Trophoblast cell (in vitro differentiated cells and primary cell): ENCODE data around the gene RPRD2.

Experiments used
- DNase-seq, 2 donors: peaks; one replicate each; pipeline ENCODE4 v3.0.0-alpha.2; 2016
- H2AFZ ChIP-seq: 2 replicates; pipeline ENCODE4 v1.6.1; 2013; ENCODE audit warnings: low read length, moderate library complexity, mild to moderate bottlenecking; ENCODE audit not compliant: insufficient read depth, poor library complexity
- H2AK5ac ChIP-seq: 2 replicates; pipeline ENCODE4 v1.6.1; 2013; ENCODE audit warnings: mild to moderate bottlenecking, low read length
- H2BK120ac ChIP-seq: 2 replicates; pipeline ENCODE4 v1.6.1; 2013; ENCODE audit warnings: low read length, mild to moderate bottlenecking, moderate library complexity; ENCODE audit not compliant: insufficient read depth, poor library complexity
- H2BK12ac ChIP-seq: 2 replicates; pipeline ENCODE4 v1.6.1; 2013; ENCODE audit warnings: mild to moderate bottlenecking, low read length, moderate library complexity
- H2BK5ac ChIP-seq: 2 replicates; pipeline ENCODE4 v1.6.1; 2013; ENCODE audit warnings: low read length, low read depth, moderate library complexity, mild to moderate bottlenecking; ENCODE audit not compliant: poor library complexity
- H3K14ac ChIP-seq: 2 replicates; pipeline ENCODE4 v1.6.1; 2013; ENCODE audit warnings: mild to moderate bottlenecking, low read length
- H3K18ac ChIP-seq: 2 replicates; pipeline ENCODE4 v1.6.1; 2013; ENCODE audit warnings: mild to moderate bottlenecking, low read length
- H3K23ac ChIP-seq: 2 replicates; pipeline ENCODE4 v1.6.1; 2013; ENCODE audit warnings: low read length
- H3K27ac ChIP-seq: 2 replicates; pipeline ENCODE4 v1.5.1; 2013; ENCODE audit warnings: low read depth, mild to moderate bottlenecking, inconsistent platforms, low read length, moderate library complexity
- H3K27me3 ChIP-seq: 2 replicates; pipeline ENCODE4 v1.6.1; 2013; ENCODE audit warnings: inconsistent platforms, mild to moderate bottlenecking, low read length, moderate library complexity; ENCODE audit not compliant: insufficient read depth
- H3K36me3 ChIP-seq, 2 experiments: 1 replicate in 1 of 2; 2 replicates in 1 of 2; pipeline ENCODE4 v1.6.1; 2013; ENCODE audit warnings: low read length in 2 of 2, mild to moderate bottlenecking in 2 of 2, moderate library complexity in 1 of 2; ENCODE audit not compliant: insufficient read depth in 2 of 2, control insufficient read depth in 1 of 2
- H3K4ac ChIP-seq: 2 replicates; pipeline ENCODE4 v1.6.1; 2013; ENCODE audit warnings: low read depth, mild to moderate bottlenecking, low read length, moderate library complexity
- H3K4me1 ChIP-seq, 2 experiments: 1 replicate in 1 of 2; 2 replicates in 1 of 2; pipeline ENCODE4 v1.6.1; 2013; ENCODE audit warnings: low read length in 2 of 2, mild to moderate bottlenecking in 2 of 2, moderate library complexity in 1 of 2; ENCODE audit not compliant: insufficient read depth in 2 of 2, control insufficient read depth in 1 of 2
- H3K4me2 ChIP-seq: 2 replicates; pipeline ENCODE4 v1.6.1; 2013; ENCODE audit warnings: inconsistent platforms, mild to moderate bottlenecking, low read length, moderate library complexity
- H3K4me3 ChIP-seq: 2 replicates; pipeline ENCODE4 v1.5.1; 2013; ENCODE audit warnings: mild to moderate bottlenecking, low read depth, low read length, inconsistent platforms
- H3K79me1 ChIP-seq: one replicate; pipeline ENCODE4 v1.6.1; 2013; ENCODE audit warnings: low read length
- H3K79me2 ChIP-seq: 2 replicates; pipeline ENCODE4 v1.6.1; 2013; ENCODE audit warnings: low read length, mild to moderate bottlenecking; ENCODE audit not compliant: control insufficient read depth, insufficient read depth, poor library complexity
- H3K9ac ChIP-seq: 2 replicates; pipeline ENCODE4 v1.6.1; 2013; ENCODE audit warnings: mild to moderate bottlenecking, low read length
- H3K9me3 ChIP-seq: 2 replicates; pipeline ENCODE4 v1.6.1; 2013; ENCODE audit warnings: low read depth, mild to moderate bottlenecking, control low read depth, inconsistent platforms, low read length; ENCODE audit not compliant: insufficient read depth
- H4K12ac ChIP-seq: 2 replicates; pipeline ENCODE4 v1.6.1; 2013; ENCODE audit warnings: low read depth, mild to moderate bottlenecking, low read length, moderate library complexity
- H4K8ac ChIP-seq: 2 replicates; pipeline ENCODE4 v1.6.1; 2013; ENCODE audit warnings: low read depth, mild to moderate bottlenecking, low read length, moderate library complexity
- H4K91ac ChIP-seq: one replicate; pipeline ENCODE4 v1.6.1; 2013; ENCODE audit warnings: low read depth, mild to moderate bottlenecking, low read length, moderate library complexity
- WGBS: extraction: QIAGEN DNeasy Blood & Tissue Kit; methylation state at CpG from one replicate; pipeline ENCODE4 v1.1.7; 2013; ENCODE audit warnings: missing lambda C conversion rate; ENCODE audit not compliant: insufficient read length, insufficient coverage; ENCODE audit errors: extremely low coverage; 5-methylcytosine and 5-hydroxymethylcytosine counted together

The RPRD2 gene

DNA sequence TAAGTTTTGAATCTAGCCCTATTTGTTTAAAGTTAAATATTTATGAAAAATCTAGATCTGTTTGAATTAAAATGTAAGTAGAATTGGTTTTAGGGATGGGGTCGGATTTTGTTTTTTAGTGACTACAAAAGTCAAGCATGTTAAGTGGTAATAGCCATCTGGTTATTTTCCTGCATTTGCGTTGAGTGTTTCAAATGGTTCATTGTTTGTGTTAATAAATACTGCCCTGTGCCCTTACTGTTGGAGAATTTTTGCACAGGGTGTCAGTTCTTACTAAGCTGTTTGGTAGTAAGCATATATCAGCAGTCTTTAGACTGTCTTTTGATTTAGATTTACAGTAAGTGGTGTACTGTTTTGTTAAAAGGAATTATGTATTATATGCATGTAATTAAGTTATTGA, 77.2 kb downstream of the RPRD2 start:
- no peaks in the 10 kb centered on the region for H3K4me1 ChIP-seq
- no peak overlapping the region for H3K4me3 ChIP-seq
- no peaks in the 10 kb centered on the region for H3K27me3 ChIP-seq
- 100% methylated on average over 1 of the region's 2 CpGs for WGBS
- H3K14ac ChIP-seq: no peak overlapping the region
- no peak overlapping the region for H3K4me2 ChIP-seq
- no peak overlapping the region for H2BK12ac ChIP-seq
- no peaks in the 10 kb centered on the region for H3K9me3 ChIP-seq
- no peak overlapping the region for H2BK5ac ChIP-seq
- no peak overlapping the region for H3K9ac ChIP-seq
- no peak overlapping the region for H2AFZ ChIP-seq
- H3K4ac ChIP-seq: no peak overlapping the region
- H3K79me1 ChIP-seq: no peaks in the 10 kb centered on the region
- H2AK5ac ChIP-seq: no peak overlapping the region
- H4K91ac ChIP-seq: no peak overlapping the region
- H3K79me2 ChIP-seq: peaks cover 1% of the 10 kb centered on the region
- no peak overlapping the region for H3K27ac ChIP-seq
- no peak overlapping the region for H4K12ac ChIP-seq
- H3K18ac ChIP-seq: no peak overlapping the region
- no peak for DNase-seq
- H2BK120ac ChIP-seq: no peak overlapping the region
- peaks cover 0 to 3% of the 10 kb centered on the region in 2 experiments for H3K36me3 ChIP-seq
- no peak overlapping the region for H3K23ac ChIP-seq
- H4K8ac ChIP-seq: no peak overlapping the region

DNA sequence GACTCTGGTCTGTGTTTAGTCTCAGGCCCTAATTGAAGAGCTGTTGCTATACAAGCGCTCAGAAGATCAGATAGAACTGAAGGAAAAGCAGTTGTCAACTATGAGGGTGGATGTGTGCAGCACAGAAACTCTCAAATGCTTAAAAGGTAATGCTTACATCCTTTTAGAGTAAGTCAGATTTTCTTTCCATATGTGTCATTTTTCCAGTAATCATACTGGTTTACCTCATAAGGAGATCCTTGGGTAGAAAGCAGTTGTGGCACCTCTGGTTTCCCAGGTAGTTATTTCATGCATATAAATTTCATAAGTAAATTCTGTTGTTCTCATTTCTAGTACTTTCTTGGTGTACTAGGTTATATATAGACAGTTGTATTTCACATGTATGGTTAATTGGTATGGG, 80.3 kb downstream of the RPRD2 start:
- H2AK5ac ChIP-seq: no peak overlapping the region
- H3K27ac ChIP-seq: no peak overlapping the region
- WGBS: no CpG with 5 or more reads among the region's 1 CpG
- no peak overlapping the region for H2BK5ac ChIP-seq
- no peak for DNase-seq
- H3K23ac ChIP-seq: no peak overlapping the region
- H3K4me2 ChIP-seq: no peak overlapping the region
- no peaks in the 10 kb centered on the region for H3K79me1 ChIP-seq
- H2BK12ac ChIP-seq: no peak overlapping the region
- H4K8ac ChIP-seq: no peak overlapping the region
- peaks cover under 1% of the 10 kb centered on the region for H3K79me2 ChIP-seq
- H3K9me3 ChIP-seq: no peaks in the 10 kb centered on the region
- H2BK120ac ChIP-seq: no peak overlapping the region
- no peak overlapping the region for H3K14ac ChIP-seq
- no peak overlapping the region for H3K9ac ChIP-seq
- peaks cover 9 to 11% of the 10 kb centered on the region in 2 experiments for H3K36me3 ChIP-seq
- H3K27me3 ChIP-seq: no peaks in the 10 kb centered on the region
- H3K4me3 ChIP-seq: no peak overlapping the region
- no peak overlapping the region for H3K4ac ChIP-seq
- H3K18ac ChIP-seq: no peak overlapping the region
- no peak overlapping the region for H4K91ac ChIP-seq
- no peak overlapping the region for H2AFZ ChIP-seq
- H3K4me1 ChIP-seq: no peaks in the 10 kb centered on the region
- no peak overlapping the region for H4K12ac ChIP-seq

DNA sequence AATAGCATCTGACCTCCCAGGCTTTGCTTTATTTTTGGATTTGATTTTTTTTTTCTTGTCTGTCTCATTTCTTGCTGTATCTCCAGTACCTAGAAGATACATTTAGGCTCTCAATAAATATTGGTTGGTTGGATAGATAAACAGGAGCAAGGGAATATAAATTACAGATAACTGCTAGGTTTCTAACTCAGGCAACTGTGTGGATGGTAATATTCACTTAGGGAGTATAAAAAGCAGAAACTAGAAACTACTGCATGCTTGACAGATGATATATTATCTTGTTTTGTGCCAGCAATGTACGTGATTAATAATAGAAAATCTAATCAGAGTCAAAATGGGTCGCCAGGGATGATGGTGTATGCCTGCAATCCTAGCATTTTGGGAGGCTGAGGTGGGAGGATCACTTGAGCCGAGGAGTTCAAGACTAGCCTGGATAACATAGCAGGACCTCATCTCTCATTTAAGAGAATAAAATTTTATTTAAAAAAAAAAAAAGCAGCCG, 92.2 kb downstream of the RPRD2 start:
- no peak overlapping the region for H3K23ac ChIP-seq
- no peak overlapping the region for H2BK120ac ChIP-seq
- H2BK12ac ChIP-seq: no peak overlapping the region
- no peak overlapping the region for H4K91ac ChIP-seq
- WGBS: no CpG with 5 or more reads among the region's 4 CpGs
- no peak overlapping the region for H3K14ac ChIP-seq
- DNase-seq: no peak
- H3K4me2 ChIP-seq: no peak overlapping the region
- no peaks in the 10 kb centered on the region for H3K27me3 ChIP-seq
- no peak overlapping the region for H2BK5ac ChIP-seq
- no peak overlapping the region for H2AK5ac ChIP-seq
- H3K79me2 ChIP-seq: no peaks in the 10 kb centered on the region
- no peaks in the 10 kb centered on the region for H3K79me1 ChIP-seq
- H3K9ac ChIP-seq: no peak overlapping the region
- no peak overlapping the region for H2AFZ ChIP-seq
- no peaks in the 10 kb centered on the region for H3K9me3 ChIP-seq
- H3K4me1 ChIP-seq: no peaks in the 10 kb centered on the region
- no peak overlapping the region for H4K8ac ChIP-seq
- peaks cover 16 to 18% of the 10 kb centered on the region in 2 experiments for H3K36me3 ChIP-seq
- no peak overlapping the region for H3K18ac ChIP-seq
- no peak overlapping the region for H3K27ac ChIP-seq
- H3K4ac ChIP-seq: no peak overlapping the region
- H3K4me3 ChIP-seq: no peak overlapping the region
- H4K12ac ChIP-seq: no peak overlapping the region

DNA sequence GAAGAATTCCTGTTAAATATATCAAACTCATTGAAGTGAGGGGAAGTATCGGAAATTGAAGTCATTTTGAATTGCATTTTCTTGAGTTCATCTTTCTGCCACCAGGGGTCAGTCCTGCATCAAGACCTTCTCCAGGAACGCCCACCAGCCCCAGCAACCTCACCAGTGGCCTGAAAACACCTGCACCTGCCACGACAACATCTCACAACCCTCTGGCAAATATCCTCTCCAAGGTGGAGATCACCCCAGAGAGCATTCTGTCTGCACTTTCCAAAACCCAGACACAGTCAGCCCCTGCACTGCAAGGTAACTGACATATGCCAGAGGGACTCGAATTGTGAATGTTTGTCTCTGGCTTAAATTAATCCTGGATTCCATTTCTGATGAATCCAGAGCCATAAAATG, 100.5 kb downstream of the RPRD2 start:
- H3K4me2 ChIP-seq: no peak overlapping the region
- no peak overlapping the region for H3K4ac ChIP-seq
- H3K23ac ChIP-seq: no peak overlapping the region
- no peaks in the 10 kb centered on the region for H3K79me1 ChIP-seq
- H4K91ac ChIP-seq: no peak overlapping the region
- peaks cover 23 to 31% of the 10 kb centered on the region in 2 experiments for H3K36me3 ChIP-seq
- no peaks in the 10 kb centered on the region for H3K27me3 ChIP-seq
- H2AK5ac ChIP-seq: no peak overlapping the region
- no peak overlapping the region for H2BK120ac ChIP-seq
- no peaks in the 10 kb centered on the region for H3K79me2 ChIP-seq
- no peak overlapping the region for H2BK5ac ChIP-seq
- H3K9me3 ChIP-seq: no peaks in the 10 kb centered on the region
- no peak overlapping the region for H3K18ac ChIP-seq
- H4K12ac ChIP-seq: no peak overlapping the region
- no peak overlapping the region for H4K8ac ChIP-seq
- no peak overlapping the region for H3K9ac ChIP-seq
- no peak overlapping the region for H3K4me3 ChIP-seq
- DNase-seq: peak; percentile 51 to 84
- no peak overlapping the region for H2AFZ ChIP-seq
- no peak overlapping the region for H2BK12ac ChIP-seq
- no peak overlapping the region for H3K14ac ChIP-seq
- no CpG with 5 or more reads among the region's 4 CpGs for WGBS
- H3K27ac ChIP-seq: no peak overlapping the region
- no peaks in the 10 kb centered on the region for H3K4me1 ChIP-seq
